ENCODE measurements around the gene ZNF611. TPM values are rescaled to one million over a fixed set of nuclear protein-coding genes. Genes with fewer than 3 reads are reported as not detected.

The ZNF611 gene
- total and polyA plus RNA-seq, 9 of the 15 experiments (the other 6 are each of a cell fraction or from before 2014, with no cell fraction given): 3.7 to 29.6 (median 12.8) TPM

DNA sequence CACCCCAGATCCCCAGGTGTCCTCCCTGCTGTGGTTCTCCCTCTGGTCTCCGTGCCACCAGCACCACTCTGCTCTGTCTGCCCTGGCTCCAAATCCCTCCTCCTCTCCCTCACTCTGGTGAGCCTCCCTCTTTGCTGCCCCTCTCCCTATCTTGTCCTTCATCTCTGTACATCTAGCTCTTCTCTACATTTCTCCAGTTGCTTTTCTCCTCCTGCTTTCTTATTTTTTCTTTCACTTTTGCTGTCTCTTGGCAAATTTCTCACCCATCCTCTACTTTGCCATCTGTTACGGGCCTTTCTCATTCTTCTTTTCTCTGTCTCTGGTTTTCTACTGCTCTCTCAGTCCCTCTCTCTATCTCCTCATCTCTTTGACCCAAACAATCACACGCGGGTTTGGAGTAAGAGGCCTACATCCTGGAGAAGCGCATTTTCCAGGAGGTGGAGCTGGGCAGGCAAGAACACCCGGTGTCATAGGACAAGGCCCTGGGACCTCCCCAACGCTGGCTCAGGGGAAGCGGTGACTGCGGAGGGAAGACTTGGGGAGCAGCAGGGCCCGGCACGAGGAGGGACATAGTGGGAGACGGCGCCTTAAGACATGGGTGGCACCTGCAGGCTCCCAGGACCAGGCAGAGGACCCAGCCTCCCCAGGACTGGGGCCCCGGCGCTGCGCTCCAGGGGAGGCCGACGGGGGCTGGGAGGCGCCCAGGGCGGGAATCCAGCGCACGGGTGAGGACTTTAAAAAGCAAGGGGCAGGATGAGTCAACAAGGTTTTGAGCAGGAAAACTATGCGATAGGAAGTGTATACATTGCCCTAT, 9.9 kb downstream of the ZNF611 start (continued):
- TF ChIP-seq MTA1 (IDR thresholded peaks at IDR 0.05; ENCODE audit: borderline replicate concordance) (no peak), KHSRP (IDR thresholded peaks at IDR 0.05) (no peak), ZNF695 (CRISPR knock-in tag; IDR thresholded peaks at IDR 0.05) (no peak), IRF2 (CRISPR knock-in tag; IDR thresholded peaks at IDR 0.05) (no peak), HDGF (IDR thresholded peaks at IDR 0.05) (0 out of 2 replicates have a peak, but pooled peaks have one; percentile 66), U2AF1 (optimal IDR thresholded peaks at IDR 0.05; ENCODE audit: low read depth, low read length) (no peak), XRCC3 (IDR thresholded peaks at IDR 0.05) (no peak), EHMT2 (IDR thresholded peaks at IDR 0.05) (0 out of 2 replicates have a peak, but pooled peaks have one; percentile 19), JUND (IDR thresholded peaks at IDR 0.05; ENCODE audit: borderline replicate concordance, low read depth, low read length) (no peak), JUND (tag; IDR thresholded peaks at IDR 0.05; ENCODE audit: borderline replicate concordance, low read depth, low read length) (no peak), ZKSCAN1 (IDR thresholded peaks at IDR 0.05; ENCODE audit: low read depth, low read length) (peak; percentile 16; the same call in 1 of the 2 replicates), RBM22 (IDR thresholded peaks at IDR 0.05; ENCODE audit: low read depth, low read length, poor library complexity, severe bottlenecking) (no peak), ARID1B (IDR thresholded peaks at IDR 0.05) (peak; percentile 40; the same call in 1 of the 2 replicates), CBFA2T3 (IDR thresholded peaks at IDR 0.05) (no peak), SMARCA5 (IDR thresholded peaks at IDR 0.05) (0 out of 2 replicates have a peak, but pooled peaks have one; percentile 16), HDAC1 (IDR thresholded peaks at IDR 0.05) (no peak; a peak in 2 of 4 replicates), ADNP (tag; IDR thresholded peaks at IDR 0.05) (no peak), EGR1 (conservative IDR thresholded peaks at IDR 0.05) (no peak), POLR2A (conservative IDR thresholded peaks at IDR 0.05) (peak; percentile 61), ZNF561 (CRISPR knock-in tag; conservative IDR thresholded peaks at IDR 0.05) (no peak), MBD2 (IDR thresholded peaks at IDR 0.05; ENCODE audit: borderline replicate concordance, low read depth) (no peak), ZFP36 (IDR thresholded peaks at IDR 0.05; ENCODE audit: low read depth, low read length, partially characterized antibody) (no peak)
- TF ChIP-seq, protein P1, sequence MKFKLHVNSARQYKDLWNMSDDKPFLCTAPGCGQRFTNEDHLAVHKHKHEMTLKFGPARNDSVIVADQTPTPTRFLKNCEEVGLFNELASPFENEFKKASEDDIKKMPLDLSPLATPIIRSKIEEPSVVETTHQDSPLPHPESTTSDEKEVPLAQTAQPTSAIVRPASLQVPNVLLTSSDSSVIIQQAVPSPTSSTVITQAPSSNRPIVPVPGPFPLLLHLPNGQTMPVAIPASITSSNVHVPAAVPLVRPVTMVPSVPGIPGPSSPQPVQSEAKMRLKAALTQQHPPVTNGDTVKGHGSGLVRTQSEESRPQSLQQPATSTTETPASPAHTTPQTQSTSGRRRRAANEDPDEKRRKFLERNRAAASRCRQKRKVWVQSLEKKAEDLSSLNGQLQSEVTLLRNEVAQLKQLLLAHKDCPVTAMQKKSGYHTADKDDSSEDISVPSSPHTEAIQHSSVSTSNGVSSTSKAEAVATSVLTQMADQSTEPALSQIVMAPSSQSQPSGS (CRISPR knock-in tag; IDR thresholded peaks at IDR 0.05): no peak
- TF ChIP-seq, protein P2, sequence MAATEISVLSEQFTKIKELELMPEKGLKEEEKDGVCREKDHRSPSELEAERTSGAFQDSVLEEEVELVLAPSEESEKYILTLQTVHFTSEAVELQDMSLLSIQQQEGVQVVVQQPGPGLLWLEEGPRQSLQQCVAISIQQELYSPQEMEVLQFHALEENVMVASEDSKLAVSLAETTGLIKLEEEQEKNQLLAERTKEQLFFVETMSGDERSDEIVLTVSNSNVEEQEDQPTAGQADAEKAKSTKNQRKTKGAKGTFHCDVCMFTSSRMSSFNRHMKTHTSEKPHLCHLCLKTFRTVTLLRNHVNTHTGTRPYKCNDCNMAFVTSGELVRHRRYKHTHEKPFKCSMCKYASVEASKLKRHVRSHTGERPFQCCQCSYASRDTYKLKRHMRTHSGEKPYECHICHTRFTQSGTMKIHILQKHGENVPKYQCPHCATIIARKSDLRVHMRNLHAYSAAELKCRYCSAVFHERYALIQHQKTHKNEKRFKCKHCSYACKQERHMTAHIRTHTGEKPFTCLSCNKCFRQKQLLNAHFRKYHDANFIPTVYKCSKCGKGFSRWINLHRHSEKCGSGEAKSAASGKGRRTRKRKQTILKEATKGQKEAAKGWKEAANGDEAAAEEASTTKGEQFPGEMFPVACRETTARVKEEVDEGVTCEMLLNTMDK (IDR thresholded peaks at IDR 0.05; ENCODE audit: borderline replicate concordance, insufficient read depth, low read depth, low read length, poor library complexity, severe bottlenecking): no peak
- TF ChIP-seq, protein P3, sequence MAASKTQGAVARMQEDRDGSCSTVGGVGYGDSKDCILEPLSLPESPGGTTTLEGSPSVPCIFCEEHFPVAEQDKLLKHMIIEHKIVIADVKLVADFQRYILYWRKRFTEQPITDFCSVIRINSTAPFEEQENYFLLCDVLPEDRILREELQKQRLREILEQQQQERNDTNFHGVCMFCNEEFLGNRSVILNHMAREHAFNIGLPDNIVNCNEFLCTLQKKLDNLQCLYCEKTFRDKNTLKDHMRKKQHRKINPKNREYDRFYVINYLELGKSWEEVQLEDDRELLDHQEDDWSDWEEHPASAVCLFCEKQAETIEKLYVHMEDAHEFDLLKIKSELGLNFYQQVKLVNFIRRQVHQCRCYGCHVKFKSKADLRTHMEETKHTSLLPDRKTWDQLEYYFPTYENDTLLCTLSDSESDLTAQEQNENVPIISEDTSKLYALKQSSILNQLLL (CRISPR knock-in tag; IDR thresholded peaks at IDR 0.05; ENCODE audit: borderline replicate concordance): no peak

Measured in K562 (cell line).